Rectal smooth muscle tissue (tissue), 1 donor: ENCODE results near the gene POU6F2.
A peak's percentile ranks its signal among the peaks of the same experiment; 100 is the strongest.

Experiments used
- H3K27ac ChIP-seq: one replicate; pipeline ENCODE4 v1.7.0; 2013; ENCODE audit warnings: low read depth, low read length, inconsistent platforms
- H3K27me3 ChIP-seq: one replicate; pipeline ENCODE4 v1.7.0; 2013; ENCODE audit warnings: low read length; ENCODE audit not compliant: control insufficient read depth, insufficient read depth
- H3K36me3 ChIP-seq: one replicate; pipeline ENCODE4 v1.7.0; 2013; ENCODE audit warnings: low read length; ENCODE audit not compliant: control insufficient read depth, insufficient read depth
- H3K4me1 ChIP-seq: one replicate; pipeline ENCODE4 v1.7.0; 2013; ENCODE audit warnings: low read length; ENCODE audit not compliant: control insufficient read depth, insufficient read depth
- H3K4me3 ChIP-seq: one replicate; pipeline ENCODE4 v1.7.0; 2013; ENCODE audit warnings: low read length
- H3K9ac ChIP-seq: one replicate; pipeline ENCODE4 v1.7.0; 2013; ENCODE audit warnings: low read length

Gene POU6F2

GRCh38 chr7:39339591-39339990 is 361.9 kb downstream of the POU6F2 start:
- H3K27ac ChIP-seq: no peak overlapping the region
- no peaks in the 10 kb centered on the region for H3K4me1 ChIP-seq
- H3K9ac ChIP-seq: no peak overlapping the region
- no peaks in the 10 kb centered on the region for H3K36me3 ChIP-seq
- H3K4me3 ChIP-seq: no peak overlapping the region
- no peaks in the 10 kb centered on the region for H3K27me3 ChIP-seq

- Histone ChIP-seq H3K27me3 (no peaks in the 10 kb centered on the region), H3K4me3 (no peak overlapping the region), H3K27ac (no peak overlapping the region), H3K9ac (no peak overlapping the region), H3K4me1 (no peaks in the 10 kb centered on the region), H3K36me3 (no peaks in the 10 kb centered on the region)
Observed at GRCh38 chr7:39341083-39341482, 363.4 kb downstream of the POU6F2 start.

GRCh38 chr7:39342763-39343162 is 365.1 kb downstream of the POU6F2 start:
- no peak overlapping the region for H3K9ac ChIP-seq
- H3K4me1 ChIP-seq: no peaks in the 10 kb centered on the region

GRCh38 chr7:39349452-39350123 is 371.9 kb downstream of the POU6F2 start:
- peaks cover 4% of the 10 kb centered on the region for H3K4me1 ChIP-seq
- no peaks in the 10 kb centered on the region for H3K27me3 ChIP-seq
- no peaks in the 10 kb centered on the region for H3K36me3 ChIP-seq
- H3K27ac ChIP-seq: no peak overlapping the region
- no peak overlapping the region for H3K9ac ChIP-seq
- no peak overlapping the region for H3K4me3 ChIP-seq

More at GRCh38 chr7:39342763-39343162, 365.1 kb downstream of the POU6F2 start:
- Histone ChIP-seq H3K27ac (no peak overlapping the region), H3K4me3 (no peak overlapping the region), H3K27me3 (no peaks in the 10 kb centered on the region), H3K36me3 (no peaks in the 10 kb centered on the region)

GRCh38 chr7:39353615-39354376 is 376.1 kb downstream of the POU6F2 start:
- H3K9ac ChIP-seq: no peak overlapping the region
- no peaks in the 10 kb centered on the region for H3K36me3 ChIP-seq
- H3K27ac ChIP-seq: peak overlapping the region; percentile 0
- H3K4me1 ChIP-seq: peaks cover 4% of the 10 kb centered on the region
- H3K4me3 ChIP-seq: no peak overlapping the region
- no peaks in the 10 kb centered on the region for H3K27me3 ChIP-seq

DNA sequence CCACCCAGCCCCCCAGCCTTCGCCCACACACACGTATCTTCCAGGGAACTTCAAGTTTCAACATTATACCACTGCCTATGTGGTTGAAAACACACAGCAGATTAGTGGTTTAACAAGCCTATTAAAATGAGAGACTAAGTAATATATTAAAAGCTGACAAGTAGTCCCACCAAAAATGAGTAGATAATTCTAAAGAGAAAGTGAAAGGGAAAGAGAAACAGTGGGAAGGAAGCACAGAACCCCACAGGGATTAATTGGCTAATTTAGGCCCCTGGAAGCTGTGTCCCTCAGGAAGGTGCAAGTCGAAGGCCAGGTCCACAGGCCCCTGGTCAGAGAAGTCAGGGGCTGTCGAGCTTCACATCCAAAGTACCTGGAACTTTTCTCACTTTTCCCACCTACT is 378.0 kb downstream of the POU6F2 start:
- Histone ChIP-seq H3K27ac (no peak overlapping the region), H3K27me3 (no peaks in the 10 kb centered on the region), H3K4me3 (no peak overlapping the region), H3K4me1 (peaks cover 6% of the 10 kb centered on the region), H3K9ac (no peak overlapping the region), H3K36me3 (no peaks in the 10 kb centered on the region)

GRCh38 chr7:39356172-39356925 is 378.6 kb downstream of the POU6F2 start:
- Histone ChIP-seq H3K27ac (no peak overlapping the region), H3K27me3 (no peaks in the 10 kb centered on the region), H3K4me3 (no peak overlapping the region), H3K4me1 (peaks cover 6% of the 10 kb centered on the region), H3K36me3 (no peaks in the 10 kb centered on the region), H3K9ac (no peak overlapping the region)

GRCh38 chr7:39357648-39358047 is 379.9 kb downstream of the POU6F2 start:
- Histone ChIP-seq H3K4me3 (no peak overlapping the region), H3K36me3 (no peaks in the 10 kb centered on the region), H3K9ac (no peak overlapping the region), H3K4me1 (peaks cover 6% of the 10 kb centered on the region), H3K27me3 (no peaks in the 10 kb centered on the region), H3K27ac (no peak overlapping the region)

GRCh38 chr7:39360038-39360437 is 382.3 kb downstream of the POU6F2 start:
- Histone ChIP-seq H3K9ac (no peak overlapping the region), H3K4me3 (no peak overlapping the region), H3K4me1 (peaks cover 2% of the 10 kb centered on the region)

DNA sequence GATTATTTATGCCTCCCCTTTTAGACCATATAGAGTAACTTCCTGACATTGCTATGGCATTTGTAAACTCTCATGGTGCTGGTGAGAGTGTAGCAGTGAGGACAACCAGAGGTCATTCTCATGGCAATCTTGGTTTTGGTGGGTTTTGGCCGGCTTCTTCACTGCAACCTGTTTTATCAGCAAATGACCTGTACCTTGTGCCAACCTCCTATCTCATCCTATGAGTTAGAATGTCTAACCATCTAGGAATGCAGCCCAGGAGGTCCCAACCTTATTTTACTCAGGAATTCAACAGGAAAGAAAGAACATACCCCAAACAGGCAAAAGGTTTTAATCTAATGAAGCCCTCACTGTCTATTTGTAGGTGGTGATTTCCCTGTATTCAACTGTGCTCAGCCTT is 383.1 kb downstream of the POU6F2 start:
- Histone ChIP-seq H3K4me3 (no peak overlapping the region), H3K27me3 (no peaks in the 10 kb centered on the region), H3K9ac (no peak overlapping the region), H3K36me3 (no peaks in the 10 kb centered on the region), H3K4me1 (peaks cover 2% of the 10 kb centered on the region), H3K27ac (no peak overlapping the region)

More at GRCh38 chr7:39360038-39360437, 382.3 kb downstream of the POU6F2 start:
- Histone ChIP-seq H3K27me3 (no peaks in the 10 kb centered on the region), H3K36me3 (no peaks in the 10 kb centered on the region), H3K27ac (no peak overlapping the region)

- no peaks in the 10 kb centered on the region for H3K36me3 ChIP-seq
- H3K27ac ChIP-seq: no peak overlapping the region
- no peak overlapping the region for H3K4me3 ChIP-seq
- no peaks in the 10 kb centered on the region for H3K4me1 ChIP-seq
- H3K27me3 ChIP-seq: no peaks in the 10 kb centered on the region
- H3K9ac ChIP-seq: no peak overlapping the region
Observed at GRCh38 chr7:39365751-39366295, 388.1 kb downstream of the POU6F2 start.

GRCh38 chr7:39367451-39367850 is 389.7 kb downstream of the POU6F2 start:
- H3K9ac ChIP-seq: no peak overlapping the region
- H3K4me1 ChIP-seq: no peaks in the 10 kb centered on the region
- no peak overlapping the region for H3K4me3 ChIP-seq
- no peaks in the 10 kb centered on the region for H3K27me3 ChIP-seq
- no peaks in the 10 kb centered on the region for H3K36me3 ChIP-seq
- H3K27ac ChIP-seq: no peak overlapping the region
